HFF-Myc (cell line): ENCODE measurements around the gene SCN3A.

ENCODE experiments used
- DNase-seq: peaks from one replicate; pipeline ENCODE4 v3.0.0-alpha.2; 2011; ENCODE audit warnings: low read depth; ENCODE audit errors: extremely low read depth
- H3K4me3 ChIP-seq: replicated peaks from 2 replicates; pipeline ENCODE4 v1.5.1; 2011; ENCODE audit warnings: low read depth, mild to moderate bottlenecking, control low read depth, low read length
- TF ChIP-seq, protein P1 (sequence below): IDR thresholded peaks from 2 replicates; pipeline ENCODE4 v1.5.1; 2012; ENCODE audit warnings: mild to moderate bottlenecking, low read depth, low read length, control low read depth; ENCODE audit errors: missing control alignments

Gene SCN3A

DNA sequence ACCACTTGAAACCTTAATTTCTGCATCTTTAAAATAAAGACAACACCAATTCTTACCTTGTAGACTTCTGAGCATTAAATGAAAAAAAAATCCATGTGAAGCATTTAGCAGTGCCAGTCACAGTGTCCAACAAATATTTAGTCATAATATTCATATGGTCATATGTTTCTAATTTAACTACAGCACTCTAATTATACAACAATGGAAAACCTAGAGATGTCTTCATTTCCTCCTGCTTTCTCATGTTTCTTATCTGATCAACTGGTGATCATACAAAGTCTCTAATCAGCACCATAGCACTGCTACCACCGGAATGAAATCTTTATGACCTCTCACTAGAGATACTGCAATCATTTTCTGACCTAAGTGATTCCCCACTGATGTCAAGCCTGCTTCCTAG is 10.2 kb upstream of the SCN3A start:
- no peak overlapping the region for H3K4me3 ChIP-seq
- no peak for DNase-seq
- TF ChIP-seq, protein P1, sequence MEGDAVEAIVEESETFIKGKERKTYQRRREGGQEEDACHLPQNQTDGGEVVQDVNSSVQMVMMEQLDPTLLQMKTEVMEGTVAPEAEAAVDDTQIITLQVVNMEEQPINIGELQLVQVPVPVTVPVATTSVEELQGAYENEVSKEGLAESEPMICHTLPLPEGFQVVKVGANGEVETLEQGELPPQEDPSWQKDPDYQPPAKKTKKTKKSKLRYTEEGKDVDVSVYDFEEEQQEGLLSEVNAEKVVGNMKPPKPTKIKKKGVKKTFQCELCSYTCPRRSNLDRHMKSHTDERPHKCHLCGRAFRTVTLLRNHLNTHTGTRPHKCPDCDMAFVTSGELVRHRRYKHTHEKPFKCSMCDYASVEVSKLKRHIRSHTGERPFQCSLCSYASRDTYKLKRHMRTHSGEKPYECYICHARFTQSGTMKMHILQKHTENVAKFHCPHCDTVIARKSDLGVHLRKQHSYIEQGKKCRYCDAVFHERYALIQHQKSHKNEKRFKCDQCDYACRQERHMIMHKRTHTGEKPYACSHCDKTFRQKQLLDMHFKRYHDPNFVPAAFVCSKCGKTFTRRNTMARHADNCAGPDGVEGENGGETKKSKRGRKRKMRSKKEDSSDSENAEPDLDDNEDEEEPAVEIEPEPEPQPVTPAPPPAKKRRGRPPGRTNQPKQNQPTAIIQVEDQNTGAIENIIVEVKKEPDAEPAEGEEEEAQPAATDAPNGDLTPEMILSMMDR, result no peak

- TF ChIP-seq, protein P1, result no peak
- no peak overlapping the region for H3K4me3 ChIP-seq
- DNase-seq, result no peak
Observed at GRCh38 chr2:165208094-165208493, 4.2 kb upstream of the SCN3A start.

GRCh38 chr2:165205865-165206264 is 2.0 kb upstream of the SCN3A start:
- no peak overlapping the region for H3K4me3 ChIP-seq
- DNase-seq, result no peak
- TF ChIP-seq, protein P1, result no peak

DNA sequence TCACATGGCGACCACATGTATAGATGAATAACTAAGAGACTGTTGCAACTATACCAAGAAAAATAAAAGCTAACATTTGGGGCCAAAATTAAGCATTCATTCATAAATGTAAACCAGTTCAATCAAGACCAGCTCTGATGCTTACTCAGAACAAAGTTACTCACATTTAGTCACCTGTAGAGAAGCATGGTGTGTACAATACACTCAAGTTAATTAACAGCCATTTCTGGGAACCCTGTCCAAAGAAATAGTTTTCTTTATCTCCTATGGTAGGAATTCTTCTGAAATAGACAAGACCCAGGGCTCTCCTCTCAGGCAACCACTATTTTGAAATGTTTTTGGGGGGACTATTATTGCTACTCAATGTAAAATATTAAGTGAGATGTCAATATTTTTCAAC is 1.6 kb downstream of the SCN3A start:
- DNase-seq, result no peak
- no peak overlapping the region for H3K4me3 ChIP-seq
- TF ChIP-seq, protein P1, result no peak

DNA sequence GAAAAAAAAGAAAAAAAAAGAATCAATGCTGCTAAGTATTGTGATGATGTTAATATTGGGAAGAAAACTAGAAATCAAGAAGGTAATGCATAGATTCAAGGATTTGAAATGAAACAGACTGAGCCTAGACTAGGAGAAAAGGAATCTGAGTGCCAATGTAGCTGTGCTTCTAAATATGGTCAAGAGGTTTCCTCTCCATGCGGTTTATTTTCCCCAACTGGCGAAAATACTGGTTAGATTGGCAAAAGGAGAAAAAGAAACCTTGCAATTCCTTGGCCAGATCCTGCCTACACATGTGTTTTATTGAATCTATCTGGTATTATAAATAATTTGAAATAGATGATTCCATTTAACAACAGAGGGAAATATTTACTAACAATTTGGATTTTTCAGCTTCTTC is 5.7 kb downstream of the SCN3A start:
- H3K4me3 ChIP-seq, result no peak overlapping the region
- DNase-seq, result no peak
- TF ChIP-seq, protein P1, result no peak

- TF ChIP-seq, protein P1, result no peak
- no peak overlapping the region for H3K4me3 ChIP-seq
- no peak for DNase-seq
Observed at GRCh38 chr2:165197346-165197745, 6.5 kb downstream of the SCN3A start.

DNA sequence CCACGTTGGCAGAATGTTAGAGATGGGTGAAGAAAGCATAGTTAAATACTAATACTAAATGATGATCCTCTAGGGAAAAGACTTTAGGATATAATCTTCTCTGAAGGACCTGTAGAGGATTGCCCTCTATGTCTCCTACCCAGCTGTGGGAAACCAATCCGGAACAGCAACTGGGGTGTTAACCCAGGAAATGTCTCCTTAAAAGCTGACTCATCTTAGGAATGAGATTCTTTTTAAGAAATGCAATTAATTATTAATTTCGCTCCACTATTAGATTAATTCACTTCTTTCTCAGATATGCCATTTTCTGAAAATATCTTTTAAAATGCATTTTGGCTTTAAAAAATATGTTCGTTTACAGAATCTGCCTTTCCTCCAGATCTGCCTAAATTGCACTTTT is 7.4 kb downstream of the SCN3A start:
- no peak for DNase-seq
- H3K4me3 ChIP-seq, result no peak overlapping the region
- TF ChIP-seq, protein P1, result no peak
